ENCODE measurements around the gene SLIT3. TPM values are rescaled to one million over a fixed set of nuclear protein-coding genes. Genes with fewer than 3 reads are reported as not detected.

Gene SLIT3
- total and polyA plus RNA-seq, 9 of the 15 experiments (the other 6 are each of a cell fraction or from before 2014, with no cell fraction given), result 0.01 to 0.04 TPM; not detected in 7

DNA sequence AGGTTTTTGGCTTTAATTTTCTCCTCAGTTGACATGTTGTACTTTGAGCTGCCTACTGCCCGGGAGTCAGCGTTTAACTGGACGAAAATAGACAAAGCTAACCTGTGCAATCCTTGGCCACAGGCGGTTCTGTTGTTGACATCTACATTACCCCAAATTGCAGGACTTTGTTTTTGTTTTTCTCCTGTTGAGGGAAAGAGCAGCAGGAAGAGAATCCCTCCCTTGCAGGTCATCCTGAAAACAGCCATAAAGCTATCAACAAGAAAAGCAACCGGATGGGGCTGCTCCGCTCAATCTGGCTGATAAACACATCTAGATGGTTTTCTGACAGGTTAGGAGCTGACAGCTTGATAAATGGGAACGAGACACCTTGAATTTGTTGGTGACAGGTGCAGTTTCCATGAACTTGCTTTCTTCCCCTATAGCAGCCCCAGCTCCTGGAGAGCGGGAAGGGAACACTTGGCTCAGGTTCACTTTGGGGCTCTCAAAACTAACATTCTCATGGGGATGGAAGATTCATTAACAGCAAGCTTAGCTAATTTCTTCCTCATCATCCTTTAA is 331.5 kb downstream of the SLIT3 start:
- in situ Hi-C loops (cut with MboI) (no loop called here), intact Hi-C loops (cut with micrococcal nuclease) (no loop called here)
- WGBS (ENCODE audit: insufficient coverage, low coverage, missing lambda C conversion rate), result 2% methylated on average over 8 of the region's 8 CpGs
- H3K4me2 ChIP-seq (ENCODE audit: insufficient read depth, low read length), result no peak overlapping the region
- H3K27me3 ChIP-seq (ENCODE audit: control insufficient read depth in 2 of 2, insufficient read depth in 2 of 2, low read length in 2 of 2), result peaks cover 0 to 13% of the 10 kb centered on the region in 2 experiments; a peak in 2 of 5 replicates
- H3K79me2 ChIP-seq (ENCODE audit: control insufficient read depth, insufficient read depth, low read length), result no peaks in the 10 kb centered on the region
- DNase-seq (ENCODE audit: extremely low read depth in 1 of 4, low spot score in 3 of 4) (no peak), ATAC-seq (no peak), FAIRE-seq (no peak)
- ChIA-PET POLR2A (no interaction called here), CTCF (ENCODE audit: low intra/inter-chr PET ratio) (no interaction called here)
- H3K36me3 ChIP-seq (ENCODE audit: control insufficient read depth, insufficient read depth, low read length), result no peaks in the 10 kb centered on the region
- no peak overlapping the region for H2AFZ ChIP-seq (ENCODE audit: low read depth, low read length)
- no peak overlapping the region for H3K4me3 ChIP-seq
- no peaks in the 10 kb centered on the region for H3K9me3 ChIP-seq (replicated peaks; ENCODE audit: control insufficient read depth, insufficient read depth, low read depth, low read length)
- TF ChIP-seq, protein P1, sequence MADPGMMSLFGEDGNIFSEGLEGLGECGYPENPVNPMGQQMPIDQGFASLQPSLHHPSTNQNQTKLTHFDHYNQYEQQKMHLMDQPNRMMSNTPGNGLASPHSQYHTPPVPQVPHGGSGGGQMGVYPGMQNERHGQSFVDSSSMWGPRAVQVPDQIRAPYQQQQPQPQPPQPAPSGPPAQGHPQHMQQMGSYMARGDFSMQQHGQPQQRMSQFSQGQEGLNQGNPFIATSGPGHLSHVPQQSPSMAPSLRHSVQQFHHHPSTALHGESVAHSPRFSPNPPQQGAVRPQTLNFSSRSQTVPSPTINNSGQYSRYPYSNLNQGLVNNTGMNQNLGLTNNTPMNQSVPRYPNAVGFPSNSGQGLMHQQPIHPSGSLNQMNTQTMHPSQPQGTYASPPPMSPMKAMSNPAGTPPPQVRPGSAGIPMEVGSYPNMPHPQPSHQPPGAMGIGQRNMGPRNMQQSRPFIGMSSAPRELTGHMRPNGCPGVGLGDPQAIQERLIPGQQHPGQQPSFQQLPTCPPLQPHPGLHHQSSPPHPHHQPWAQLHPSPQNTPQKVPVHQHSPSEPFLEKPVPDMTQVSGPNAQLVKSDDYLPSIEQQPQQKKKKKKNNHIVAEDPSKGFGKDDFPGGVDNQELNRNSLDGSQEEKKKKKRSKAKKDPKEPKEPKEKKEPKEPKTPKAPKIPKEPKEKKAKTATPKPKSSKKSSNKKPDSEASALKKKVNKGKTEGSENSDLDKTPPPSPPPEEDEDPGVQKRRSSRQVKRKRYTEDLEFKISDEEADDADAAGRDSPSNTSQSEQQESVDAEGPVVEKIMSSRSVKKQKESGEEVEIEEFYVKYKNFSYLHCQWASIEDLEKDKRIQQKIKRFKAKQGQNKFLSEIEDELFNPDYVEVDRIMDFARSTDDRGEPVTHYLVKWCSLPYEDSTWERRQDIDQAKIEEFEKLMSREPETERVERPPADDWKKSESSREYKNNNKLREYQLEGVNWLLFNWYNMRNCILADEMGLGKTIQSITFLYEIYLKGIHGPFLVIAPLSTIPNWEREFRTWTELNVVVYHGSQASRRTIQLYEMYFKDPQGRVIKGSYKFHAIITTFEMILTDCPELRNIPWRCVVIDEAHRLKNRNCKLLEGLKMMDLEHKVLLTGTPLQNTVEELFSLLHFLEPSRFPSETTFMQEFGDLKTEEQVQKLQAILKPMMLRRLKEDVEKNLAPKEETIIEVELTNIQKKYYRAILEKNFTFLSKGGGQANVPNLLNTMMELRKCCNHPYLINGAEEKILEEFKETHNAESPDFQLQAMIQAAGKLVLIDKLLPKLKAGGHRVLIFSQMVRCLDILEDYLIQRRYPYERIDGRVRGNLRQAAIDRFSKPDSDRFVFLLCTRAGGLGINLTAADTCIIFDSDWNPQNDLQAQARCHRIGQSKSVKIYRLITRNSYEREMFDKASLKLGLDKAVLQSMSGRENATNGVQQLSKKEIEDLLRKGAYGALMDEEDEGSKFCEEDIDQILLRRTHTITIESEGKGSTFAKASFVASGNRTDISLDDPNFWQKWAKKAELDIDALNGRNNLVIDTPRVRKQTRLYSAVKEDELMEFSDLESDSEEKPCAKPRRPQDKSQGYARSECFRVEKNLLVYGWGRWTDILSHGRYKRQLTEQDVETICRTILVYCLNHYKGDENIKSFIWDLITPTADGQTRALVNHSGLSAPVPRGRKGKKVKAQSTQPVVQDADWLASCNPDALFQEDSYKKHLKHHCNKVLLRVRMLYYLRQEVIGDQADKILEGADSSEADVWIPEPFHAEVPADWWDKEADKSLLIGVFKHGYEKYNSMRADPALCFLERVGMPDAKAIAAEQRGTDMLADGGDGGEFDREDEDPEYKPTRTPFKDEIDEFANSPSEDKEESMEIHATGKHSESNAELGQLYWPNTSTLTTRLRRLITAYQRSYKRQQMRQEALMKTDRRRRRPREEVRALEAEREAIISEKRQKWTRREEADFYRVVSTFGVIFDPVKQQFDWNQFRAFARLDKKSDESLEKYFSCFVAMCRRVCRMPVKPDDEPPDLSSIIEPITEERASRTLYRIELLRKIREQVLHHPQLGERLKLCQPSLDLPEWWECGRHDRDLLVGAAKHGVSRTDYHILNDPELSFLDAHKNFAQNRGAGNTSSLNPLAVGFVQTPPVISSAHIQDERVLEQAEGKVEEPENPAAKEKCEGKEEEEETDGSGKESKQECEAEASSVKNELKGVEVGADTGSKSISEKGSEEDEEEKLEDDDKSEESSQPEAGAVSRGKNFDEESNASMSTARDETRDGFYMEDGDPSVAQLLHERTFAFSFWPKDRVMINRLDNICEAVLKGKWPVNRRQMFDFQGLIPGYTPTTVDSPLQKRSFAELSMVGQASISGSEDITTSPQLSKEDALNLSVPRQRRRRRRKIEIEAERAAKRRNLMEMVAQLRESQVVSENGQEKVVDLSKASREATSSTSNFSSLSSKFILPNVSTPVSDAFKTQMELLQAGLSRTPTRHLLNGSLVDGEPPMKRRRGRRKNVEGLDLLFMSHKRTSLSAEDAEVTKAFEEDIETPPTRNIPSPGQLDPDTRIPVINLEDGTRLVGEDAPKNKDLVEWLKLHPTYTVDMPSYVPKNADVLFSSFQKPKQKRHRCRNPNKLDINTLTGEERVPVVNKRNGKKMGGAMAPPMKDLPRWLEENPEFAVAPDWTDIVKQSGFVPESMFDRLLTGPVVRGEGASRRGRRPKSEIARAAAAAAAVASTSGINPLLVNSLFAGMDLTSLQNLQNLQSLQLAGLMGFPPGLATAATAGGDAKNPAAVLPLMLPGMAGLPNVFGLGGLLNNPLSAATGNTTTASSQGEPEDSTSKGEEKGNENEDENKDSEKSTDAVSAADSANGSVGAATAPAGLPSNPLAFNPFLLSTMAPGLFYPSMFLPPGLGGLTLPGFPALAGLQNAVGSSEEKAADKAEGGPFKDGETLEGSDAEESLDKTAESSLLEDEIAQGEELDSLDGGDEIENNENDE (IDR thresholded peaks at IDR 0.05; ENCODE audit: low read depth, low read length), result no peak
- TF ChIP-seq BCLAF1 (IDR thresholded peaks at IDR 0.05; ENCODE audit: borderline replicate concordance in 1 of 2, control insufficient read depth in 1 of 2, low read depth in 2 of 2, low read length in 1 of 2) (no peak), POLR2A (conservative IDR thresholded peaks at IDR 0.05) (no peak), MEIS2 (IDR thresholded peaks at IDR 0.05; ENCODE audit: partially characterized antibody) (peak; percentile 6), E2F4 (CRISPR knock-in tag; IDR thresholded peaks at IDR 0.05; ENCODE audit: low read depth) (no peak), RB1 (IDR thresholded peaks at IDR 0.05; ENCODE audit: low read depth) (no peak)
- H4K20me1 ChIP-seq (replicated peaks; ENCODE audit: control insufficient read depth, insufficient read depth, low read length), result no peaks in the 10 kb centered on the region
- BruUV-seq (replicated peaks), result no TSS peak
- no peak overlapping the region for H3K9ac ChIP-seq (ENCODE audit: insufficient read depth in 1 of 2, low read depth in 2 of 2, low read length in 2 of 2)
- H3K9me1 ChIP-seq (ENCODE audit: control insufficient read depth, insufficient read depth, low read length), result no peaks in the 10 kb centered on the region
- no peak overlapping the region for H3K27ac ChIP-seq (ENCODE audit: extremely low read depth, low read depth, low read length)
- no peaks in the 10 kb centered on the region for H3K4me1 ChIP-seq (replicated peaks in 1 of 2; ENCODE audit: control insufficient read depth in 2 of 2, insufficient read depth in 2 of 2, low read length in 2 of 2)
